ENCODE measurements around the gene RBM33.

DNA sequence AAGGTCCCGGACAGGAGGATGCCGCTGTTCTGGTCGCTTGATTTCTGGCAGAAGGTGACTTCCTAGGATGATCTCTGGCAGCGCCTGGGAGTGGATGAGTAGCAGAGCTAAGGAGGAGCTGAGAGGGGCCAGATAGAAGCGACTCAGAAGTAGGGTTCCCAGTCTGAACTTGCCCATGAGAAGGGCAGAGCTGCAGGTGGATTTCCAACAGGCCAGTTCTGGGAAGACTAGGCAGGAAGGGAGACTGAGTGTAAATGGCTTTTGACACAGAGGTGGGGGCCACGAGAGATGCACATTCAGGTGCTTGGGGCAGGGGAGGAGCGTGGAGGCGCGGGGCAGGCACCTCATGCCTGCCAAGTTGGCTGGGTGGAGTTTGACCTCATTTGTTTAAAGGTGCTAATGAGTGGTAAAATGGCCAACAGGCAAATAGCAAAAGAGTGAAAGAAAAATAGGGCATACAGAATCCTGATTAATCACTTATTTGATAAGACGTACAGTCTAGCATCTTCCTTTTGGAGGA lies 109.0 kb downstream of the RBM33 start:
- TF ChIP-seq ZNF48 (tag by site-specific recombination; IDR thresholded peaks at IDR 0.05): no peak
- TF ChIP-seq ZNF529 (tag by site-specific recombination; IDR thresholded peaks at IDR 0.05; ENCODE audit: insufficient replicate concordance): no peak
- TF ChIP-seq HOXA7 (CRISPR knock-in tag; IDR thresholded peaks at IDR 0.05; ENCODE audit: borderline replicate concordance): no peak
- TF ChIP-seq, protein P1, sequence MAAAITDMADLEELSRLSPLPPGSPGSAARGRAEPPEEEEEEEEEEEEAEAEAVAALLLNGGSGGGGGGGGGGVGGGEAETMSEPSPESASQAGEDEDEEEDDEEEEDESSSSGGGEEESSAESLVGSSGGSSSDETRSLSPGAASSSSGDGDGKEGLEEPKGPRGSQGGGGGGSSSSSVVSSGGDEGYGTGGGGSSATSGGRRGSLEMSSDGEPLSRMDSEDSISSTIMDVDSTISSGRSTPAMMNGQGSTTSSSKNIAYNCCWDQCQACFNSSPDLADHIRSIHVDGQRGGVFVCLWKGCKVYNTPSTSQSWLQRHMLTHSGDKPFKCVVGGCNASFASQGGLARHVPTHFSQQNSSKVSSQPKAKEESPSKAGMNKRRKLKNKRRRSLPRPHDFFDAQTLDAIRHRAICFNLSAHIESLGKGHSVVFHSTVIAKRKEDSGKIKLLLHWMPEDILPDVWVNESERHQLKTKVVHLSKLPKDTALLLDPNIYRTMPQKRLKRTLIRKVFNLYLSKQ (tag by site-specific recombination; IDR thresholded peaks at IDR 0.05; ENCODE audit: borderline replicate concordance): no peak
- TF ChIP-seq, protein P2, sequence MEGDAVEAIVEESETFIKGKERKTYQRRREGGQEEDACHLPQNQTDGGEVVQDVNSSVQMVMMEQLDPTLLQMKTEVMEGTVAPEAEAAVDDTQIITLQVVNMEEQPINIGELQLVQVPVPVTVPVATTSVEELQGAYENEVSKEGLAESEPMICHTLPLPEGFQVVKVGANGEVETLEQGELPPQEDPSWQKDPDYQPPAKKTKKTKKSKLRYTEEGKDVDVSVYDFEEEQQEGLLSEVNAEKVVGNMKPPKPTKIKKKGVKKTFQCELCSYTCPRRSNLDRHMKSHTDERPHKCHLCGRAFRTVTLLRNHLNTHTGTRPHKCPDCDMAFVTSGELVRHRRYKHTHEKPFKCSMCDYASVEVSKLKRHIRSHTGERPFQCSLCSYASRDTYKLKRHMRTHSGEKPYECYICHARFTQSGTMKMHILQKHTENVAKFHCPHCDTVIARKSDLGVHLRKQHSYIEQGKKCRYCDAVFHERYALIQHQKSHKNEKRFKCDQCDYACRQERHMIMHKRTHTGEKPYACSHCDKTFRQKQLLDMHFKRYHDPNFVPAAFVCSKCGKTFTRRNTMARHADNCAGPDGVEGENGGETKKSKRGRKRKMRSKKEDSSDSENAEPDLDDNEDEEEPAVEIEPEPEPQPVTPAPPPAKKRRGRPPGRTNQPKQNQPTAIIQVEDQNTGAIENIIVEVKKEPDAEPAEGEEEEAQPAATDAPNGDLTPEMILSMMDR (tag by site-specific recombination; IDR thresholded peaks at IDR 0.05): no peak
